Glutamatergic neuron (in vitro differentiated cells): ENCODE data around the gene PLG. TPM values are rescaled to one million over a fixed set of nuclear protein-coding genes. Genes with fewer than 3 reads are reported as not detected.

Experiments
- DNase-seq: peaks from one replicate; pipeline ENCODE4 v3.0.0; 2022
- H3K27ac Mint-ChIP-seq: one replicate; pipeline ENCODE4 v1.8.0; 2020; ENCODE audit warnings: mild to moderate bottlenecking, mixed read lengths, inconsistent platforms; ENCODE audit not compliant: unreplicated experiment
- H3K27me3 Mint-ChIP-seq: one replicate; pipeline ENCODE4 v1.8.0; 2020; ENCODE audit warnings: mild to moderate bottlenecking, moderate library complexity, mixed read lengths, inconsistent platforms; ENCODE audit not compliant: unreplicated experiment
- H3K36me3 Mint-ChIP-seq: one replicate; pipeline ENCODE4 v1.8.0; 2020; ENCODE audit warnings: mild to moderate bottlenecking, mixed read lengths, inconsistent platforms; ENCODE audit not compliant: unreplicated experiment
- H3K4me1 Mint-ChIP-seq: one replicate; pipeline ENCODE4 v1.8.0; 2020; ENCODE audit warnings: mild to moderate bottlenecking, low read depth, mixed read lengths, inconsistent platforms; ENCODE audit not compliant: unreplicated experiment
- H3K4me3 Mint-ChIP-seq: one replicate; pipeline ENCODE4 v1.8.0; 2020; ENCODE audit warnings: mild to moderate bottlenecking, mixed read lengths, inconsistent platforms; ENCODE audit not compliant: unreplicated experiment
- H3K9me3 Mint-ChIP-seq: one replicate; pipeline ENCODE4 v1.8.0; 2020; ENCODE audit warnings: mild to moderate bottlenecking, moderate library complexity, mixed read lengths, inconsistent platforms; ENCODE audit not compliant: unreplicated experiment
- CTCF ChIP-seq: fragments of 200-600 bp; sonication (generic); IDR thresholded peaks from one replicate; pipeline ENCODE4 v1.5.0; 2021; ENCODE audit not compliant: partially characterized antibody, unreplicated experiment
- total RNA-seq: library from RNA; stranded (reverse); fragmentation: NEBNext Ultra II Directional; extraction: Animal tissue kit (Norgen Biotek cat#: 25700); gene quantifications from one replicate; pipeline ENCODE4 v1.2.1, GENCODE V29; 2021; ENCODE audit not compliant: unreplicated experiment

The PLG gene
- total RNA-seq, 1 donor from 2014 or later: not detected

- Mint-ChIP-seq H3K27me3 (peaks cover 3% of the 10 kb centered on the region), H3K4me1 (peaks cover 18% of the 10 kb centered on the region), H3K27ac (peak overlapping the region; percentile 65), H3K9me3 (peaks cover 14% of the 10 kb centered on the region), H3K4me3 (peak overlapping the region; percentile 83), H3K36me3 (peaks cover 10% of the 10 kb centered on the region)
- no peak for DNase-seq
- no peak for TF ChIP-seq CTCF
These were observed 64.6 kb downstream of the PLG start for GRCh38 chr6:160766657-160766988.

GRCh38 chr6:160766989-160767646 is 65.1 kb downstream of the PLG start:
- peaks cover 3% of the 10 kb centered on the region for H3K27me3 Mint-ChIP-seq
- peak overlapping the region; percentile 93 for H3K27ac Mint-ChIP-seq
- TF ChIP-seq CTCF: peak; percentile 89
- peaks cover 23% of the 10 kb centered on the region for H3K4me1 Mint-ChIP-seq
- peaks cover 5% of the 10 kb centered on the region for H3K36me3 Mint-ChIP-seq
- peaks cover 17% of the 10 kb centered on the region for H3K9me3 Mint-ChIP-seq
- peak overlapping the region; percentile 92 for H3K4me3 Mint-ChIP-seq
- DNase-seq: peak; percentile 90

GRCh38 chr6:160767647-160768019 is 65.6 kb downstream of the PLG start:
- no peak for TF ChIP-seq CTCF
- peak overlapping the region; percentile 93 for H3K27ac Mint-ChIP-seq
- H3K36me3 Mint-ChIP-seq: no peaks in the 10 kb centered on the region
- peaks cover 17% of the 10 kb centered on the region for H3K9me3 Mint-ChIP-seq
- peaks cover 24% of the 10 kb centered on the region for H3K4me1 Mint-ChIP-seq
- peak overlapping the region; percentile 92 for H3K4me3 Mint-ChIP-seq
- DNase-seq: no peak
- H3K27me3 Mint-ChIP-seq: peaks cover 3% of the 10 kb centered on the region

GRCh38 chr6:160768101-160768500 is 66.1 kb downstream of the PLG start:
- DNase-seq: no peak
- H3K9me3 Mint-ChIP-seq: peaks cover 17% of the 10 kb centered on the region
- H3K27ac Mint-ChIP-seq: peak overlapping the region; percentile 57
- H3K36me3 Mint-ChIP-seq: no peaks in the 10 kb centered on the region
- H3K4me1 Mint-ChIP-seq: peaks cover 24% of the 10 kb centered on the region
- peaks cover 3% of the 10 kb centered on the region for H3K27me3 Mint-ChIP-seq
- no peak for TF ChIP-seq CTCF
- peak overlapping the region; percentile 68 for H3K4me3 Mint-ChIP-seq

- no peak for TF ChIP-seq CTCF
- Mint-ChIP-seq H3K4me1 (peaks cover 27% of the 10 kb centered on the region), H3K27me3 (no peaks in the 10 kb centered on the region), H3K27ac (peak overlapping the region; percentile 82), H3K9me3 (peaks cover 4% of the 10 kb centered on the region), H3K36me3 (no peaks in the 10 kb centered on the region), H3K4me3 (no peak overlapping the region)
- no peak for DNase-seq
These were observed 72.4 kb downstream of the PLG start for GRCh38 chr6:160774399-160774798.
